IPS-NIHi7 (cell line): ENCODE measurements around the gene AGAP9.
"Not testable (repeated sequence)": the region's sequence is repeated elsewhere in the genome, so short reads cannot be mapped to it uniquely, and the experiment has no call there.

Experiments
- DNase-seq: peaks from one replicate; pipeline ENCODE4 v3.0.0; 2012; ENCODE audit warnings: mixed read lengths; ENCODE audit errors: extremely low spot score

The AGAP9 gene

GRCh38 chr10:47485943-47486342 lies 37.5 kb downstream of the AGAP9 start:
- DNase-seq = not testable (repeated sequence)

GRCh38 chr10:47484786-47485185 lies 38.7 kb downstream of the AGAP9 start:
- DNase-seq = not testable (repeated sequence)

- not testable (repeated sequence) for DNase-seq
These were observed 39.5 kb downstream of the AGAP9 start, which contains the start of gene ANXA8 for GRCh38 chr10:47483923-47484322. Gene ANXA8, minus strand, starts transcription at chr10:47484115. Its CDS starts 182 bp downstream, at chr10:47483933.

- DNase-seq = not testable (repeated sequence)
These were observed 41.1 kb downstream of the AGAP9 start for GRCh38 chr10:47482367-47482766.

GRCh38 chr10:47481768-47482181 lies 41.7 kb downstream of the AGAP9 start:
- not testable (repeated sequence) for DNase-seq

GRCh38 chr10:47481182-47481766 lies 42.2 kb downstream of the AGAP9 start:
- not testable (repeated sequence) for DNase-seq

- DNase-seq = not testable (repeated sequence)
These were observed 43.3 kb downstream of the AGAP9 start for GRCh38 chr10:47480133-47480532.

GRCh38 chr10:47478114-47478513 lies 45.3 kb downstream of the AGAP9 start:
- DNase-seq = not testable (repeated sequence)

GRCh38 chr10:47477078-47477477 lies 46.4 kb downstream of the AGAP9 start:
- not testable (repeated sequence) for DNase-seq

- DNase-seq = not testable (repeated sequence)
These were observed 48.3 kb downstream of the AGAP9 start for GRCh38 chr10:47475101-47475500.

- DNase-seq = not testable (repeated sequence)
These were observed 49.9 kb downstream of the AGAP9 start for GRCh38 chr10:47473516-47473915.

- not testable (repeated sequence) for DNase-seq
These were observed 50.8 kb downstream of the AGAP9 start for GRCh38 chr10:47472647-47473046.

GRCh38 chr10:47472072-47472471 lies 51.4 kb downstream of the AGAP9 start:
- DNase-seq = not testable (repeated sequence)

- DNase-seq = not testable (repeated sequence)
These were observed 54.5 kb downstream of the AGAP9 start for GRCh38 chr10:47468731-47469528.

GRCh38 chr10:47467957-47468356 lies 55.5 kb downstream of the AGAP9 start:
- not testable (repeated sequence) for DNase-seq

- DNase-seq = not testable (repeated sequence)
These were observed 56.0 kb downstream of the AGAP9 start for GRCh38 chr10:47467458-47467857.

GRCh38 chr10:47465216-47465917 lies 58.1 kb downstream of the AGAP9 start:
- DNase-seq = not testable (repeated sequence)

- DNase-seq = not testable (repeated sequence)
These were observed 60.7 kb downstream of the AGAP9 start for GRCh38 chr10:47462577-47463358.

GRCh38 chr10:47461261-47461687 lies 62.2 kb downstream of the AGAP9 start:
- not testable (repeated sequence) for DNase-seq

GRCh38 chr10:47458466-47459154 lies 64.8 kb downstream of the AGAP9 start:
- no peak for DNase-seq

GRCh38 chr10:47457826-47458225 lies 65.6 kb downstream of the AGAP9 start:
- no peak for DNase-seq
